Psoas muscle (tissue), 8 donors: ENCODE data around the gene MAPK9. TPM values are rescaled to one million over a fixed set of nuclear protein-coding genes. Genes with fewer than 3 reads are reported as not detected.

ENCODE experiments used
- ATAC-seq, 4 donors: fragments of 200-7000 bp; cut with Tn5 transposase; one replicate each; pipeline ENCODE4 v1.9.1; 2020; ENCODE audit warnings: moderate library complexity in 3 of 4, mild to moderate bottlenecking in 2 of 4
- DNase-seq, 2 donors: peaks; one replicate each; pipeline ENCODE4 v3.0.0-alpha.2; 2020
- H3K27ac ChIP-seq: fragments of 200-600 bp; one replicate; pipeline ENCODE4 v1.8.0; 2022
- H3K27me3 ChIP-seq, 3 donors: fragments of 200-600 bp in 1 of 3; one replicate each; pipeline versions ENCODE4 v1.6.1 to v1.8.0; 2013 to 2022; ENCODE audit warnings: low read length in 2 of 3, mild to moderate bottlenecking in 2 of 3, moderate library complexity in 1 of 3; ENCODE audit not compliant: insufficient read depth in 3 of 3
- H3K36me3 ChIP-seq, 2 donors: fragments of 200-600 bp in 1 of 2; one replicate each; pipeline versions ENCODE4 v1.6.1 to v1.8.0; 2013 to 2022; ENCODE audit warnings: low read depth in 1 of 2, mild to moderate bottlenecking in 1 of 2, moderate library complexity in 1 of 2; ENCODE audit not compliant: insufficient read depth in 1 of 2
- H3K4me1 ChIP-seq: fragments of 200-600 bp; one replicate; pipeline ENCODE4 v1.8.0; 2022
- H3K4me3 ChIP-seq: fragments of 200-600 bp; one replicate; pipeline ENCODE4 v1.8.0; 2022; ENCODE audit warnings: mild to moderate bottlenecking
- H3K9me3 ChIP-seq: fragments of 200-600 bp; one replicate; pipeline ENCODE4 v1.8.0; 2022
- WGBS, 3 donors: extraction: QIAGEN DNeasy Blood & Tissue Kit; methylation state at CpG; one replicate each; pipeline versions ENCODE4 v1.1.6 to v1.1.7; 2013; 5-methylcytosine and 5-hydroxymethylcytosine counted together
- intact Hi-C, 2 donors: fragments of 100-400 bp; cut with DNase I; formaldehyde crosslinking; loops; one replicate each; pipeline versions ENCODE4 v1.11.0 to v1.14.2; 2022
- polyA plus RNA-seq, 3 donors: library from polyadenylated mRNA; stranded (reverse); fragments of 200-250 nt; gene quantifications; one replicate each; pipeline ENCODE4 v1.2.3, GENCODE V29; 2013
- total RNA-seq, 4 donors: library from RNA; stranded (reverse); fragmentation: NEBNext Ultra II Directional in 2 of 4; extraction: Animal tissue kit (Norgen Biotek cat#: 25700) in 2 of 4; gene quantifications; one replicate each; pipeline versions ENCODE4 v1.2.1 to v1.2.4, GENCODE V29; 2021 to 2023
- TF ChIP-seq, protein P1 (sequence below): fragments of 200-600 bp; IDR thresholded peaks from one replicate; pipeline ENCODE4 v1.8.0; 2022; ENCODE audit warnings: antibody characterized with exemption
- donor health status: healthy with polysubstance abuse.
- donor health status: DM: no; HTN: no; CAD: no; lungs with moderate emphysema.
- donor health status: Bipolar disorder and iron deficiency.
- donor health status: healthy.
- donor health status: DM: yes; HTN: yes; CAD: no.
- donor health status: DM: no; HTN: no; CAD: no.
- donor health status: DM: no; HTN: no; CAD: no.
- donor health status: DM: yes; HTN: yes; CAD: no.

The MAPK9 gene
- total and polyA plus RNA-seq, 7 donors: 16.1 to 40.1 (median 34.3) TPM

DNA sequence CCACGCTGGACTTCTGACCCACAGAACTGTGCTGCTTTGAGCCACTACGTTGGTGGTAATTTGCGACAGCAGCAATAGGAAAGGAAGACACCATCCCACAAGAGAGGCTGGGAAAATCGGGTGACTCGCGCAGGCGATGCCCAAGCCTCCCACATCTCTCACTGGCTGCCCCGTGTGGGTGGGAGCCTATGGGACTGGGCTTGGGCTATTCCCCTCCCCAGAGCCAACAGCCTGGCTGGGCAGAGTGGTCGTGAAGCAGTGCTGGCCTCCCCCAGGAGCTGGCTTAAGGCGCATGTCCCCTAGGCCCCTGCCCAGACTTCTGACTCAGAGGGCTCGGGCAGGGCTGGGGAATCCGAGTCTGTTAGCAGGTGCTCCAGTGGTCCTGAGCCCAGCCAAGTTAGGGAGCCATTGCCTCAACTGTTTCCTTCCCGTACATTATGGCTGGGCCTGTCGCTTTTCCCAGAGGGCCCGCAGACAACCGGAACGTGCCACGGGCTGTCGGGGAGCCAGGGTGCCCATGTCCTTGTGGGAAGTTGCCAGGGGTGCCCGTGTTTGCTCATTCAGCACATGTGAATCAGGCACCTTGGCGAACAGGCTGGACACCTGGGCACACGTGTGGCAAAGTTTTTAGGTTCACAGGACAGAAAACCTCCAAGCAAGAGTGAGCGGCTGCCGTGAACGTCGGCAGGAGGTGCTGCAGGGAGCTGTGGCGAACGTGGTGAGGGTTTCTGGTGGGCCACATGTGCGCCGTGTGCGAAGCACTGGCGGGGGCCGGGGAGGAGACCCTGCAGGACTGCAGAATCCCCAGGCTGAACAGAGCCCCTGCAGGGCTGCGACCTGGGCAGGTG lies 75.9 kb downstream of the MAPK9 start:
- intact Hi-C loops: no loop called here
- TF ChIP-seq, protein P1, sequence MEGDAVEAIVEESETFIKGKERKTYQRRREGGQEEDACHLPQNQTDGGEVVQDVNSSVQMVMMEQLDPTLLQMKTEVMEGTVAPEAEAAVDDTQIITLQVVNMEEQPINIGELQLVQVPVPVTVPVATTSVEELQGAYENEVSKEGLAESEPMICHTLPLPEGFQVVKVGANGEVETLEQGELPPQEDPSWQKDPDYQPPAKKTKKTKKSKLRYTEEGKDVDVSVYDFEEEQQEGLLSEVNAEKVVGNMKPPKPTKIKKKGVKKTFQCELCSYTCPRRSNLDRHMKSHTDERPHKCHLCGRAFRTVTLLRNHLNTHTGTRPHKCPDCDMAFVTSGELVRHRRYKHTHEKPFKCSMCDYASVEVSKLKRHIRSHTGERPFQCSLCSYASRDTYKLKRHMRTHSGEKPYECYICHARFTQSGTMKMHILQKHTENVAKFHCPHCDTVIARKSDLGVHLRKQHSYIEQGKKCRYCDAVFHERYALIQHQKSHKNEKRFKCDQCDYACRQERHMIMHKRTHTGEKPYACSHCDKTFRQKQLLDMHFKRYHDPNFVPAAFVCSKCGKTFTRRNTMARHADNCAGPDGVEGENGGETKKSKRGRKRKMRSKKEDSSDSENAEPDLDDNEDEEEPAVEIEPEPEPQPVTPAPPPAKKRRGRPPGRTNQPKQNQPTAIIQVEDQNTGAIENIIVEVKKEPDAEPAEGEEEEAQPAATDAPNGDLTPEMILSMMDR: no peak
- 78 to 82% (median 78%) methylated on average over 34 of the region's 34 CpGs for WGBS, 3 donors

DNA sequence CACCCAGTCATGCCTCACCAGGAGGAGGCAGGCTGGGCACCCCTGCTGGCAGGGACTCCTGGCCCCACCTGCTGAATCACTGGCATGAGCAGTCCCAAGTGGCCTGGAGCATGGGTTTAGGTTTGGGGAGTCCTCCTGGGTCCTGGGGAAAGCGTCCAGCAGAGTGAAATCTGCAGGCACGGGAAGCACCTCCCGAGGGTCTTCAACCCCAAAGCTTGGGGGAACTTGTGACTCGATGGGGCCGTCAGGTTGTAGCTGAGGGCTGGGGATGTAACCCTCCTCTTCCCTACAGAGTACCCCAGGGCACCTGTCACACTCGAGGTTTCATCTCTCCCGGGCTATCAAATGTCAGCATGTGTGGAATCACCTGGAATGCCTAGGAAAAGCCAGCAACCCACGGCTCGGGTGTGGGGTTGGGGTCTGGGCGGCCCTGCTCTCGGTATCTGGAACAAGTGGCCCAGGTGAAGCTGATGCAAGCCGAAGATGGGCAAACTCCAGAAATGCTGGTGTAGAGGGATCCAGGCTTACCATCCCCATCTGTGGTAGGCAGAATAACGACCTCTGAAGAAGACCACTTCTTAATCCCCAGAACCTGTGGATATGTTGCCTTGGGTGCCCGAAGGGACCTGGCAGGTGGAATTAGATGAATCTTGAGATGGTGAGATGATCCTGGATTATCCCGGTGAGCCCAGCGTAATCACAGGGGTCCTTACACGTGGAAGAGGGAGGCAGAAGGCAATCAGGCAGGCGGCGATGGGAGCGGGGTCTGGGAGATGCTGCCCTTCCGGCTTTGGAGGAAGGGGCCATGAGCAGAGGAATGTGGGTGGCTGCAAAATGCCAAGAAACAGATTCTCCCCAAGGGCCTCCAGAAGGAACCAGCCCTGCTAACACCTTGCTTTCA lies 76.8 kb downstream of the MAPK9 start:
- ATAC-seq (no peak), DNase-seq (no peak)
- Histone ChIP-seq H3K36me3 (no peaks in the 10 kb centered on the region), H3K27me3 (peaks cover 0 to 19% (median 0%) of the 10 kb centered on the region in 3 donors), H3K9me3 (peaks cover 31% of the 10 kb centered on the region), H3K27ac (no peak overlapping the region), H3K4me1 (no peaks in the 10 kb centered on the region), H3K4me3 (no peak overlapping the region)
- intact Hi-C loops: no loop called here
- TF ChIP-seq, protein P1: no peak
- WGBS, 3 donors: 83 to 84% (median 83%) methylated on average over 21 of the region's 21 CpGs

More for the DNA sequence above, 75.9 kb downstream of the MAPK9 start:
- H3K4me3 ChIP-seq: no peak overlapping the region
- H3K36me3 ChIP-seq: no peaks in the 10 kb centered on the region
- H3K9me3 ChIP-seq: peaks cover 31% of the 10 kb centered on the region
- ATAC-seq (no peak), DNase-seq (no peak)
- H3K4me1 ChIP-seq: no peaks in the 10 kb centered on the region
- H3K27ac ChIP-seq: no peak overlapping the region
- peaks cover 0 to 10% (median 0%) of the 10 kb centered on the region in 3 donors for H3K27me3 ChIP-seq

DNA sequence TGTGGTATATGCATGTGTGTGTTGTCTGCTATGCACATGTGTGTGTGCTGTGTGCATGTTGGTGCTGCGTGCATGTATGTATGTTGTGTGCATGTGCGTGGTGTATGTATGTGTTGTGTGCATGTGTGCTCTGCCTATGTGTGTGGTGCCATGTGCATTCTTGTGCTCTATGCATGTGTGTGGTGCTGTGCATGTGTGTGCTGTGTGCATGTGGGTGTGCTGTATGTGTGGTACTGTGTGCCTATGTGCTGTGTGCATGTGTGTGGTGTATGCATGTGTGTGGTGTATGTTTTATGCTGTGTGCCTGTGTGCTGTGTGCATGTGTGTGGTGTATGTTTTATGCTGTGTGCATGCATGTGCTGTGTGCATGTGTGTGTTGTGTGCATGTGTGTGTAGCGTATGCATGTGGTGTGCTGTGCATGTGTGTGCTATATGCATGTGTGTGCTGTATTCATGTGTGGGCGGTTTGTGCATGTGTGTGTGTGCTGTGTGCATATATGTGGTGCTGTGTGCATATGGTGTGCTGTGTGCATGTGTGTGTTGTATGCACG lies 78.2 kb downstream of the MAPK9 start:
- 86 to 88% (median 87%) methylated on average over 5 of the region's 5 CpGs for WGBS, 3 donors

DNA sequence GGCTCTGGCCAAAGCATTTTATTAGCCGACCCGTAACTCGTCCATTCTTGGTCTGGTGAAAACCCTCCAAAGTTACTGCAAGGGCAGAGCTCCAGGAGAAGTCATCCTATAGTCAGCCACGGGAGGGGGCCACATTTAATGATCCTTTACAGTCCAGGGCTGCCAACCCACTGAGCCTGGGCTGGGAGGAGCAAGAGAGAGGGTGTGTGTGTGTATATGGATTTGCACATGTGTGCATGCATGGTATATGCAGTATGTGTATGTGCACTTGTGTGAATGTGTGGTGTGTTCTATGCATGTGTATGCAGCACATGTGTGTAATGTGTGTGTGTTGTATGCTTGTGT lies 78.7 kb downstream of the MAPK9 start:
- H3K36me3 ChIP-seq: no peaks in the 10 kb centered on the region
- WGBS, 3 donors: 7 to 9% (median 8%) methylated on average over 4 of the region's 4 CpGs
- TF ChIP-seq, protein P1: no peak
- H3K4me3 ChIP-seq: no peak overlapping the region
- no peaks in the 10 kb centered on the region for H3K4me1 ChIP-seq
- peaks cover 0 to 33% (median 4%) of the 10 kb centered on the region in 3 donors for H3K27me3 ChIP-seq
- DNase-seq (no peak), ATAC-seq (no peak)
- peaks cover 17% of the 10 kb centered on the region for H3K9me3 ChIP-seq
- intact Hi-C loops: no loop called here
- H3K27ac ChIP-seq: no peak overlapping the region

More for the DNA sequence above, 78.2 kb downstream of the MAPK9 start:
- ATAC-seq (no peak), DNase-seq (no peak)
- intact Hi-C loops: no loop called here
- TF ChIP-seq, protein P1: no peak
- Histone ChIP-seq H3K9me3 (peaks cover 22% of the 10 kb centered on the region), H3K4me1 (no peaks in the 10 kb centered on the region), H3K4me3 (no peak overlapping the region), H3K27me3 (peaks cover 0 to 29% (median 0%) of the 10 kb centered on the region in 3 donors), H3K36me3 (no peaks in the 10 kb centered on the region), H3K27ac (no peak overlapping the region)
